ENCODE results near the gene ADGRF3.
A peak's percentile ranks its signal among the peaks of the same experiment; 100 is the strongest.
"Not testable (repeated sequence)": the region's sequence is repeated elsewhere in the genome, so short reads cannot be mapped to it uniquely, and the experiment has no call there.

The ADGRF3 gene

GRCh38 chr2:26351375-26352090 is 4.9 kb upstream of the ADGRF3 start:
- DNase-seq (ENCODE audit: low read depth in 2 of 2), result no peak

DNA sequence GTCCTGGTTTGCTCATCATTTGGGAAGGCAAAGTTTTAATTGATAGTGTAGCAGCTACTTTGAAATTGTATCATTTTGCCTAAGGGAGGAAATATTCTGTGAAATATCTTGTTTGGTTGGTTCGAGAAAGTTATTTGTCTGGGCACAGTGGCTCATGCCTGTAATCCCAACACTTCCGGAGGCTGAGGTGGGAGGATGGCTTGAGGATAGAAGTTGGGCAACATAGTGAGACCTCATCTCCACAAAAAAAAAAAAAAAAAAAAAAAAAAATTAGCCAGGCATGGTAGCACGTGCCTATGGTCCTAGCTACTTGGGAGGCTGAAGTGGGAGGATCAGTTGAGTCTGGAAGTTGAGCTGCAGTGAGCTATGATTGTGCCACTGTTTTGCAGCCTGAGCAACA is 3.1 kb upstream of the ADGRF3 start:
- no peak for DNase-seq (ENCODE audit: low read depth in 2 of 2)

- DNase-seq (ENCODE audit: low read depth in 2 of 2), result no peak
Observed at GRCh38 chr2:26347286-26347865, 787 bp upstream of the ADGRF3 start.

DNA sequence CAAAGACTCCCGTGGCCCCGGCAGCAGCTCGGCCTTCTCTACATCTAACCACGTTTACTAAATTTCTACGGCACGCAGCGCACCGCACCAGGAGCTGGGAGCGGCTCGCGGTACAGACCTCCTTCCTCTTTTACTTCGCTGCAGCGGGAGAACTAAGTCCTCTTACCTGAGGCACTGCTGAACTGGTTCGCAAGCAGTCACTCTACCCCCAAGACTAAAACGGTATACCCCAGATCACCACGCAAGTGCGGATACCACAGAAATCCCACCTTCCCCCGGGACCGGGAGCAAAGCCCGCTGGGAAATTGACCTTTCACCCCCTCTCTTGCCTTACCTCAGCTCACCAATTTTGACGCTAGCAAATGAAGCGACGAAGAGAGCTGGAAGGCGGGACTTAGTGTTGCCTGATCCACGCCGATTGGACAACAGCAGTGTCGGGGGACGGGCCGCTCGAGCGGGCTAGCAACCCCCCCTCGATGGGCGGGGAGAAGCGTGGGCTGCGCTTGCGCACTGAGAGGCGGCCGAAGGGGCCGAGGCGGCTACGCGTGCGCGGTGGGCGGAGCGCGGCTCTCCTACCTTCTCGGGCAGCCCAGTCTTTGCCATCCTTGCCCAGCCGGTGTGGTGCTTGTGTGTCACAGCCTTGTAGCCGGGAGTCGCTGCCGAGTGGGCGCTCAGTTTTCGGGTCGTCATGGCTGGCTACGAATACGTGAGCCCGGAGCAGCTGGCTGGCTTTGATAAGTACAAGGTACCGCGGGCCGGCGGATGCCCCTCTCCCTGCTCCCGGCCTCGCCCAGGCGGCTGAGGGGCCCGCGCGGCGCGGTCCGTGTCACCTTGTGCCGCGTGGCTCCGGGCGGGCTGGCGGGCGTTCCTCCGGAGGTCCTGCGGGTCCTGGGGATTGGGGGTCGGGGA is 790 bp downstream of the ADGRF3 start, which contains the start of gene SELENOI:
Gene SELENOI, plus strand, starts transcription at position 599 of the 909 bp plus-strand sequence. Its CDS starts 90 bp downstream, at position 689.
- peak; percentile 97 to 99 for DNase-seq (ENCODE audit: low read depth in 2 of 2)

DNA sequence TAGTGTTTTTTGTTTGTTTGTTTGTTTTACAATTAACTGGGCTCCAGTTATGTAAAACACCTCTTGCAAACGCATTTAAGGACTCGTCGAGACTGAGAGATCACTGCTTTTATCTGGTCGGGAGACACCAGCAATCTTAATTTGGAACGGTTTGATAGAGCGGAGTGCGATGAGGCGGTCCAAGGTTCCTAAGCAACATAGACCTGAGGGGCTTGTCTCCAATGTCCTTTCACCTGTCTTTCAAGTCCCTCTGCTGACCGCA is 1.4 kb downstream of the ADGRF3 start:
- DNase-seq (ENCODE audit: low read depth in 2 of 2), result no peak

GRCh38 chr2:26344581-26345282 is 1.9 kb downstream of the ADGRF3 start:
- peak in 1 of 2 donors; percentile 4 for DNase-seq (ENCODE audit: low read depth in 2 of 2)

DNA sequence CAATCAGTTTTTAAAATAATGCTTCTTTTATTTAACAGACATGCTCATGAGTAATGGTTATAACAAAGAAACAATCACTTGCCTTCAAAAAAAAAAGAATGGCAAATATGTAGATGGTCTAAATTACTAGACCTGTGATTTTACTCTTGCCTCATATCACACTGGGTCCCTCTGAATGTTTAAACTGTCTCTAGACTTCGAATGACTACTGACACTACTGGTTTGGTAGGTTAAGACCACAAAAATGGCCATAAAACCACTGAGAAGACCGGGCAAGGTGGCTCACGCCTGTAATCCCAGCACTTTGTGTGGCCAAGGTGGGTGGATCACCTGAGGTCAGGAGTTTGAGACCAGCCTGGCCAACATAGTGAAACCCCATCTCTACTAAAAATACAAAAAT is 5.8 kb downstream of the ADGRF3 start:
- DNase-seq (ENCODE audit: low read depth in 2 of 2), result no peak

GRCh38 chr2:26337298-26337697 is 9.3 kb downstream of the ADGRF3 start:
- DNase-seq (ENCODE audit: low read depth in 2 of 2), result no peak

DNA sequence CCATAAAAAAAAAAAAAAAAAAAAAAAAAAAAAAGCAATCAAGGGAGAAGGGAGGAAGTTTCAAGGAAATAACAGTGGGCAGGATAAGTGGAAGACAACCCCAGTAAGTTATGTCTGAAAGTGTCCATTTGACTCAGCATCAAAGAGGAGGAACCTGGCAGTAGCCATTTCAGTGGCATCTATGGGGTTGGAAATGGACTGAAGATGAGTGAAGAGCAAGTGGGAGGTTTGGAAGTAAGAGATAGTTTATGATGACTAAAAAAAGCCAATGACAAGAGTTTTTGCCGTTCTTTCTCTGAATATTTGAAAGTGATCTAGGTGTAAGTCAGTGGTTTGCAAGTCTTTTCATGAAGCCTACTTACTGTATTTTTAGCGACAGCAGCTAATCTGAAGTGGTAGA is 9.9 kb downstream of the ADGRF3 start:
- no peak for DNase-seq (ENCODE audit: low read depth in 2 of 2)

DNA sequence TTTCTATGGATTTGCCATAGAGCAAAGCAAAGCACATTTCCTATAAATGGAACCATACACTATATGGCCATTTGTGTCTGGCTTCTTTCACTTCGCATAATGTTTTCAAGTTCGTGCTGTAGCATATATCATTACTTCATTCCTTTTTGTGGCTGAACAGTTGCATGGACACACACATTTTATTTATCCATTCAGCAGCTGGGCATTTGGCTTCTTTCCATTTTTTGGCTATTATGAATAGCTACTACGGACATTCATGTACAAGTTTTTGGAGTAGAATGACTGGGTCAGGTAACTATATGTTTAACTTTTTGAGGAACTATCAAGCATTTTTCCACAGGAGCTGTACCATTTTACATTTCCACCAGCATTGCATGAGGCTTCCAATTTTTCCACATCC is 11.4 kb downstream of the ADGRF3 start:
- DNase-seq (ENCODE audit: low read depth in 2 of 2), result no peak

DNA sequence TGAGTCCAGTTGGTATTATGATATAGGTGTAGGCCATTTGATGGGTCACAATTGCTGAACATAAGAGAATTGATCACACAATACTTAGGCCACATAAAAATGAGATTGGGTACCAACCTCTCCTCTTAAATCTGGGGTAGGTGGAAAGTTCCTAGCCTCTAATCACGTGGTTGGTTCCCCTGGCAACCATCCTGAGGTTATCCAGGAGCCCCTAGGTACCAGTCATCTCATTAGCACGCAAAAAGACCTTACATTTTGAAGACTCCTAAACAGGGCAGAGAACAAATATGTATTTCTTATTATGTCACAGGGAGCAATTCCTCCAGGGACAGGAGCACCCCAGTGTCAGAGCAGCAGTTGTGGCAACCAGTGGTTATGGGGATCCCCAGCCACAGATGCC is 13.3 kb downstream of the ADGRF3 start:
- no peak for DNase-seq (ENCODE audit: low read depth in 2 of 2)

- not testable (repeated sequence) for DNase-seq (ENCODE audit: low read depth in 2 of 2)
Observed at GRCh38 chr2:26331321-26331720, 15.3 kb downstream of the ADGRF3 start.

- DNase-seq (ENCODE audit: low read depth in 2 of 2), result no peak
Observed at GRCh38 chr2:26330604-26331003, 16.0 kb downstream of the ADGRF3 start.

GRCh38 chr2:26330114-26330549 is 16.5 kb downstream of the ADGRF3 start:
- peak; percentile 72 to 78 for DNase-seq (ENCODE audit: low read depth in 2 of 2)

- not testable (repeated sequence) for DNase-seq (ENCODE audit: low read depth in 2 of 2)
Observed at GRCh38 chr2:26329083-26329482, 17.5 kb downstream of the ADGRF3 start.

- no peak for DNase-seq (ENCODE audit: low read depth in 2 of 2)
Observed at GRCh38 chr2:26327291-26328272, 19.0 kb downstream of the ADGRF3 start.

DNA sequence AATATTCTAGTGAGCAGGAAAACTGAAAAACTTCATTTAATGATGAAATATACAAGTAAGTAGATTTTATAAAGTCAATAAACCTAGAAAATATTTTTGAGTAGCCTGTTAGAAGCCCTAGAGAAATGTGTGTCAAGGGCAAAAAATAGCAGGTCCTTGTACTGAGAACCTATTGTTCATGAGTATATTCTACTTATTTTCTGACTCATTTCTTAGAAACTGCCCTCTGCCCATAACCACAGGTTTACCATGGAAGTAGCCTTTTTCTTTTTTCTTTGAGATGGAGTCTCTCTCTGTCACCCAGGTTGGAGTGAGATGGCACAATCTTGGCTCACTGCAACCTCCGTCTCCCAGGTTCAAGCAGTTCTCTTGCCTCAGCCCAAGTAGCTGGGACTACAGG is 20.1 kb downstream of the ADGRF3 start:
- DNase-seq (ENCODE audit: low read depth in 2 of 2), result no peak

DNA sequence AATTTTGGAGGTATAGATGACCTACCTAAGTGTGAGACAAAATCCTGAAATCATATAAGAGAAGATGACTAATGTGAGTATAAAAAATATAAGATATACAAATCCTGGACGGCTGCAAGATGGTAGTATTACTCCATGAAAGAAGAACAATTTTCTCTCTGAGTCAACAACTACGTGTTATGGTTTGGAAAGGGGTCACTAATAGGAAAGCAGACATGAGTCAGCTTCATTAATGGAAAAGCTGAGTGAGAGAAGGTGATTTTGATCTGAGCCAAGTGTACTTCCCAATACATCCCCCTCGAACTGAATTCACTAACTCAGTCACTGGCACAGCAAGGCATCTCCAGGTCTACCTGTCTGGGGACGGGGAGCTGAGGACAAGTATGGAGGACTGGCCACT is 20.7 kb downstream of the ADGRF3 start:
- no peak for DNase-seq (ENCODE audit: low read depth in 2 of 2)

DNA sequence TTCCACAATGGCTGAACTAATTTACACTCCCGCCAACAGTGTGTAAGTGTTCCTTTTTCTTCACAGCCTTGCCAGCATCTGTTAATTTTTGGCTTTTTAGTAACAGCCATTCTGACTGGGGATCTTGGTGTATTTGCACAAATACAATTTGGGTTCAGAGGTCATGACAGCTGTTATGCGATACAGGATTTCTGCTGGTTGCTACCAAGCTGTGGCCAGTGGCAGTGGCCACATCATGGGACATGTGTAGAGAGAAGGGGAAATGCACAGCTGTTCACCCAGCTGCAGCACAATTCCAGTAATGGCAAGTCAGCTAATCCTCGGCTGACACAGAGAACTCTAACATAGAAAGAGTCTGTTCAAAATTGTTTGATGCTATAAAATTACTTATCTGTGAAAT is 21.7 kb downstream of the ADGRF3 start:
- DNase-seq (ENCODE audit: low read depth in 2 of 2), result no peak

DNA sequence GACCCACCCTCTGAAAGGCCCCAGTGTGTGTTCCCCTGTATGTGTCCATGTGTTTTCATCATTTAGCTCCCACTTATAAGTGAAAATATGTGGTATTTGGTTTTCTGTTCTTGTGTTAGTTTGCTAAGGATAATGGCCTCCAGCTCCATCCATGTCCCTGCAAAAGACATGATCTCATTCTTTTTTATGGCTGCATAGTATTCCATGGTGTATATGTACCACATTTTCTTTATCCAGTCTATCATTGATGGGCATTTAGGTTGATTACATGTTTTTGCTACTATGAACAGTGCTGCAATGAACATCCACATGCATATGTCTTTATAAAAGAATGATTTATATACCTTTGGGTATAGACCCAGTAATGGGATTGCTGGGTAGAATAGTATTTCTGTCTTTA is 22.1 kb downstream of the ADGRF3 start:
- not testable (repeated sequence) for DNase-seq (ENCODE audit: low read depth in 2 of 2)

DNA sequence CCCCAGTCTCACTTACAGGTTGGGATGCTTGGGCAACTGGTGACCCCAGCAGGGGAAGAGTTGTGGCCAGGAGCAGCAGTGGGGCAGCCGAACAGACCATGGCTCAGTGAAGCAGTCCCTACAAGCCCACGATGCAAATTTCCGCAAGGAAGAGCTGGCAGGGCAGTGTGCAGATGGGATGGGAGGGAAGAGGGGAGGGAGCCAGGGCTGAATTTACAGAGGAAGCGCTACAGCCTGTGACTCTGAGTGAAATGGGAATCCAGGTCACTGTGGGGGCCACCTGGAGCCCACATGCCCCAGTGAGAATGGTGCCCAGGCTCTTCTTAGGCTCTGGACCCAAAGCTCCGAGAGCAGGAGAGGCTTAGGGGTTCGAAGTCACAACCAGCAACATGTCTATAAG is 27.6 kb downstream of the ADGRF3 start:
- DNase-seq (ENCODE audit: low read depth in 2 of 2), result no peak

Data from stimulated activated CD8-positive, alpha-beta memory T cell treated with anti-CD3 and anti-CD28 coated beads, Interleukin-2, amount 100 ng/mL, for 48 hours (primary cell).